HPDE6-E6E7 (cell line): Measurements from ENCODE around the gene GTF2IRD1.
A peak's percentile ranks its signal among the peaks of the same experiment; 100 is the strongest.
"Not testable (repeated sequence)": the region's sequence is repeated elsewhere in the genome, so short reads cannot be mapped to it uniquely, and the experiment has no call there.

Source experiments
- DNase-seq: peaks from one replicate; pipeline ENCODE4 v3.0.0; 2011; ENCODE audit warnings: missing footprints; ENCODE audit errors: extremely low spot score

The GTF2IRD1 gene

GRCh38 chr7:74561898-74562613, 108.3 kb downstream of the GTF2IRD1 start:
- DNase-seq = no peak

DNA sequence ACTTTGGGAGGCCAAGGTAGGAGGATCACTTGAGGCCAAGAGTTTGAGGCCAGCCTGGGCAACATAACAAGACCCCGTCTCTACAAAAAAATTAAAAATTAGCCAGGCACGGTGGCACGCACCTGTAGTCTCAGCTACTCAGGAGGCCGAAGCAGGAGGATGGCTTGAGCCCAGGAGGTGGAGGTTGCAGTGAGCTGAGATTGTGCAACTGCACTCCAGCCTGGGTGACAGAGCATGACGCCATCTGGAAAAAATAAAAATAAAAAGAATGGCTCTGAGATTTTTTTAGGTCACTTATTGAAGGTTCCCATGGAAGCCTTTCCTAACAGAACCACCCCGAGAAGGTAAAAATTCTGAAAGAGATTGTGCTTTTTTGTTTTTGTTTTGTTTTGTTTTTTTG, 109.9 kb downstream of the GTF2IRD1 start:
- DNase-seq = not testable (repeated sequence)

- DNase-seq = no peak
Measured at GRCh38 chr7:74567318-74567668, 113.6 kb downstream of the GTF2IRD1 start.

- no peak for DNase-seq
Measured at GRCh38 chr7:74568658-74569057, 115.0 kb downstream of the GTF2IRD1 start.

- DNase-seq = no peak
Measured at GRCh38 chr7:74569501-74570075, 115.9 kb downstream of the GTF2IRD1 start.

DNA sequence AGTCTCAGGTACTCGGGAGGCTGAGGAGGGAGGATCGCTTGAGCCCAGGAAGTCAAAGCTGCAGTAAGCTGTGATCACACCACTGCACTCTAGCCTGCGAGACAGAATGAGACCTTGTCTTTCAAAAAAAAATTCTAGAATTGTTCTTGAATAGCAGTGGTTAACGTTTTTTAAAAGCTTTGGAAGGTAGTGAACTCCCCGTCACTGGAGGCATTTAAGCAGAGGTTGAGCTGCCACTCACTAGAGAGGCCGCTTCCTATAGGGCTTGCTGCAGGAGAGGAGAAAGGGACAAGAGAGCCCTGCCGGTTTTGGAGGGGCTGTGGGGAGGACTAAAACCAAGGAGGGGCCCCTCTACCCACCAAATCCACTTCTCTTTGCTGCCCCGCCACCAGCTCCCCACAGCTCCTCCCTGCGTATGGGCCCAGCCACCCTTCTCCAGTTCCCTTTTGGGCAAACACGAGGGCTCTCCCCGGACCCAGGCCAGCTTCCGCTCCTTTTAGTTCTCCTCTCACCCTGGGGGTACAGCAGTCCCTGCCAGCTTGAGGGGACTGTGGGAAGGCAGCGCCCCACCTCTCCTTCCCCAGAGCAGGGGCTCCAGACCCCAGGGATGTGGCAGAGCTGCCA, 116.9 kb downstream of the GTF2IRD1 start:
- no peak for DNase-seq

DNA sequence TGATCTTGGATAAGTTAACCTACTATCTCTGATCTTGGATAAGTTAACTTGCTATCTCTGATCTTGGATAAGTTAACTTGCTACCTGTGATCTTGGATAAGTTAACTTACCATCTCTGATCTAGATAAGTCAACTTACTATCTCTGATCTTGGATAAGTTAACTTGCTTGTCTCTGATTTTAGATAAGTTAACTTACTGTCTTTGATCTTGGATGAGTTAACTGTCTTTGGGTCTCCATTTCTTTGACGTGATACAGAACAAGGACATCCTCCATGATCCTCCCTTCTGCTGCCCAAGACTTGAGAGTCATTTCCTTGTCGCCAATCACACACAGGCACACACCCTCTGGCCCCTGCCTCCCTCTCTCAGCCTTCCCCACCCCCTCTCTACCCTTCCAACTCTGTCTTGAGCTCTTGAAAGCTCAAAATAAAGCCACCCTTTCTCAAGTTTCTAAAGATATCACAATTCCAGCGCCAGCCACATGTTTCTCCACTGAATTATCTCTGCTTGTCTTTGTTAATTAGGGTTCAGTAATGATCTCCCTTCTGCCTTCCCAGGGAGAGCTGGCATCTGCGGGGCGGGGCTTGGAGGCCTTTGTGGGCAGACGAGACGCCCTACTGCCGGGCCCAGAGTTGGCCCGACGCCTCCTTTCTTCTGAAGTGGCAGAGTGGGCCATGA, 118.7 kb downstream of the GTF2IRD1 start:
- no peak for DNase-seq

DNA sequence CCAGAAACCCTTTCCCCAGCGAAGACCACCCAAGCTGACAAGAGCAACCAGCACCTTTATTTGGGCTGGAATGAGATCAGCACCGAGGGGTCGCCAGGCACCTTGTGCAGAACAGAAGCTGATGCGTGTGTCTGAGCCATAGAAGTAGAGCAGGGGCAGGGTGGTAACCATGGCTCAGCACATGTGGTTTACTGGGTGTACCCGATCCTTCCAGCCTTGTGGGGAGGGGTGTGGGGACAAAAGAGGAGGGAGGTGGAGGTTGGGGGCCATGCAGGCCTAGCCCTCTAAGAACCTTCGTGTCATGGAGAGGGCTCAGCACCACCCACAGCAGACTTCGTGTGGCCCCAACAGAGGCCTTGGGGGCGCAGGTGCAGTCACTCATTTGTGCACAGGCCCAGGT, 119.8 kb downstream of the GTF2IRD1 start:
- no peak for DNase-seq

GRCh38 chr7:74575083-74575784, 121.5 kb downstream of the GTF2IRD1 start:
- peak; percentile 96 for DNase-seq

- DNase-seq = no peak
Measured at GRCh38 chr7:74575811-74576210, 122.1 kb downstream of the GTF2IRD1 start.

GRCh38 chr7:74579800-74580685, 126.3 kb downstream of the GTF2IRD1 start:
- no peak for DNase-seq

DNA sequence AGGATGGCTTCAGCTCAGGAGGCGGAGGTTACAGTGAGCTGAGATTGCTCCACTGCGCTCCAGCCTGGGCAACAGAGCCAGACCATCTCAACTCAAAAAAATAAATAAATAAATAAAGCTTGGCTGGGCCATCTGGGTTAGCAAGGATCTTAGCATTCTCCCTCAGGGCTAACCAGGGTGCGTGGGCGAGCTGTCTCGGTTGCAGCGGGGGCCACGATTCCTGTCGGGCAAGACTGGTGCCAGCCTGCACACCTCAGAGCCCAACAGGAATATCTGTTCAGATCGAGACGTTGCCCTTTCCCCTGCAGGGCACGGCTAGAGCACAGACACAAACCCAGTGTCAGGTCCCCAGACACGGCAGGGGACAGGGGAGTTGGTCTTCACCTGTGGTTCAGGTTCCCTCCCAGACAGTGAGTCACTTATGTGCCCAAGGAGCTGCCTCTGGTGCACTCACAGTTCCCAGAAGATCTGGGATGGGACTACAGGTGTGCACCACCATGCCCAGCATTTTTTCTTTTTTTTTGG, 128.3 kb downstream of the GTF2IRD1 start:
- no peak for DNase-seq

- DNase-seq = no peak
Measured at GRCh38 chr7:74582447-74583039, 128.8 kb downstream of the GTF2IRD1 start.

DNA sequence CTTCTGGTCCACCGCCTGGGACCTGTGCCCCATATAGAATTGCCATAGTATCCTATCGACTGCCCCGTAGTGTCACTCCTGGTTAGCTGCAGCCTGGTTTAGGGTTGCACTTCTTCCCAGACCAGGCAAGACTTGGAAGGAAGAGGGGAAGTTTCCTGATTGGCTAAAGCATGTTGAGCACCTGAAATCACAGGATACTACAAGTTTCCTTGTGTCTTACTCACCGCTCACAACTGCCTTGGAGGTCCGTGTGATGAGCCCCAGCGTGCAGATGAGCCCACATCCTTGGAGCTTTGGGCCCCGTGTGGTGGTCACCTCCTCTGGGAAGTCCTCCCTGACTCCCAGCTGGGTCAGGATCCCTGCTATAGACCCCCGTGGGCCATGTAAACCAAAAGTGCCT, 129.9 kb downstream of the GTF2IRD1 start:
- DNase-seq = peak; percentile 51

- DNase-seq = no peak
Measured at GRCh38 chr7:74584160-74584954, 130.7 kb downstream of the GTF2IRD1 start.

- DNase-seq = no peak
Measured at GRCh38 chr7:74585844-74586243, 132.1 kb downstream of the GTF2IRD1 start.

DNA sequence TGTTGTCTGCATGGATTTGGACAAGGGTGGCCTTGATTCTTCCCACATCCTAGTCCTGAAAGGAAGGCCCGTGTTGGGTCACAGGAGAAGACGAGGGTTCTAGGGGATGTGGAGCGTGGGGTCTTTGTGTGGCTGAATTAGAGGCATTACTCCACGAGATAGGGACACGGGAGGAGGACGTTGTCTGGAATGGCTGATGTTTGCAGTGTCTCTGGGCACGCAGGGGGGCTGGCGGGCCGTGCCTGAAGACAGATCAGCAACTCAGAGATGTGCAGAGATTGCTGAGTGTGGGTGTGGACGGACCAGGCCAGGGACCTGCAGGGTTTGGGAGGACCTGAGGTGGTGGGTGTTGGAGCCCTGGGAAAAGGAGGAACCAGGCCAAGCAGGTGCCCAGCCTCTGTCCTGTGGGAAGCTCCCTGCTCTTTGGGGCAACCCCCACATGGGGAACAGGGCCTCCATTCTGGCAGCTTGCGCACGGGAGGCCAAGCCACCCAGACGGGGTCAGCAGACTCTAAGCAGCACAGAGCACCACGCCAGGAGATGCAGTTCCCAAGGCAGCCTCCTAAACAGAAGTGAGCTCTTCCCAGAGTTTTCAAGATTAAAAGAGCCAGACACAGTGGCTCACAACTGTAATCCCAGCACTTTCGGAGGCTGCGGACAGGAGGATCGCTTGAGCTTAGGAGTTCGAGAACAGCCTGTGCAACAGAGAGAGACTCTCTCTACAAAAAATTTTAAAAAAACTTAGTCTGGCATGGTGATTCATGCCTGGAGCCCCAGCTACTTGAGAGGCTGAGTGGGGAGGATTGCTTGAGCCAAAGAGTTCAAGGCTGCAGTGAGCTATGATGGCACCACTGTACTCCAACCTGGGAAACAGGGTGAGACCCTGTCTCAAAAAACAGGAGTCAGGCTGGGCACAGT, 132.8 kb downstream of the GTF2IRD1 start:
- DNase-seq = no peak

DNA sequence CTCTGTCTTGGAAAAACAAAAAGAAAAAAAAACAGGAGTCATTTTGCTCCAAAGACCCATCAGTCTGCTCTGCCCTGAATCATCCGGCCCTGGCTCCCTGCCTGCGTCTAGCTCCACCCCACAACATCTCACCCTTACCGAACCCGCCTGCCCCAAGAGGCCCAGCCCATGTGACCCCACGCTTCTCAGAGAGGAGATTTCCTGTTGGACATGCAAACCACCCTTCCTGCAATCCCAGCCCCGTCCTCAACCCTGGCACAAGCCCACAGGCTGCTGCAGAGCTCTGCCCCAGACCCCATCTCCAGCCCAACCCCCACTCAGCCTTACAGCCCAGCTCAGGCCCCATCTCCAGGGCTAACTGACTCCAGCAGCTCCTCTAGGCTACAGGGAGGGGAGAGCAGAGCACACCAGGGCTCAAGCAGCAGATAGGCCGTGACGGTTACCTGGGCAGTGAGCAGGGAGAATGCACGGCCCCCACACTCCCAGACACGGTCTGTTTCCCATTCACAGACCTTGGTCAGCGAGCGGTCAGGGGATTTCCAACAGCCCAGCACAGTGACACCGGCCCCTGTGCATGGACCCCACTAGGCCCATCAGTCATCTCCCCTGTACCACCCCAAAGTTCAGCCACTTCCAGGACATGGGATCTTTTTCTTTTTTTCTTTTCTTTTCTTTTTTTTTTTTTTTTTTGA, 133.9 kb downstream of the GTF2IRD1 start:
- peak; percentile 90 for DNase-seq
